ENCODE measurements around the gene NME4.

DNA sequence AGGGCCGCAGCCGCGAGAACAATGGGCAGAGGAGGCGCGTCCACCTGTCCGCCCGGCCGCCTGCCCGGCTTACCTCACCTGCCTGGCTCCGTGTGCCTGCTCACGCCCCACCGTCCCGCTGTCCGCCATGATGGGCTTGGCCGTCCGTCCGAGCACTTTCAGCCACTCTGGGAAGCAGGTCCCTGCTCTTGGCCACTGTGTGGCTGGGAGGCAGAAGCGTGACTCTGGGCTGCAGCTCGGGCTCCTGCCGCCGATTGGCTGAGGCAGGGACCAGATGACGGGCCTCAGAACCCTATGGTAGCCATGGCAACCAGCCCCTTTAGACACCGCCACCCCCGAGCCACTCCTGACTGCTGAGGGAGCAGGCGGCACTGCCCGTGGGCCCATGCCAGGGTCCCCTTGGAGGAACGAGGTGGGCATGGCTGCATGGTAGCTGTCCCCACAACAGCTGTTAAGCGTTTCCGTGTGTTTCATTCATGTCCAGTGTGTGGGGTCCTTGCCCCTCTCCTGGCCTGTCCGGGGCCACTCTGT lies 35.6 kb upstream of the NME4 start:
- TF ChIP-seq POLR2AphosphoS5 (IDR thresholded peaks at IDR 0.05; ENCODE audit: low read depth, low read length), result no peak
- no peak for TF ChIP-seq POLR2A (IDR thresholded peaks at IDR 0.05; ENCODE audit: low read depth, low read length)

Data from GM12892 (cell line).